Liver (tissue), 3 donors: ENCODE data around the gene SMIM44.

ENCODE experiments used
- EGR1 ChIP-seq, 2 donors: IDR thresholded peaks; 2 replicates each; pipeline ENCODE4 v1.6.1; 2016 to 2018; ENCODE audit warnings: antibody characterized with exemption in 2 of 2, low read depth in 2 of 2
- FOXA1 ChIP-seq: IDR thresholded peaks from 2 replicates; pipeline ENCODE4 v1.6.1; 2016; ENCODE audit warnings: antibody characterized with exemption
- GABPA ChIP-seq, 2 donors: IDR thresholded peaks in 1 of 2; conservative IDR thresholded peaks in 1 of 2; 2 replicates each; pipeline ENCODE4 v1.6.1; 2016; ENCODE audit warnings: antibody characterized with exemption in 2 of 2, mild to moderate bottlenecking in 1 of 2, moderate library complexity in 1 of 2
- NR2F2 ChIP-seq: IDR thresholded peaks from 2 replicates; pipeline ENCODE4 v1.6.1; 2016; ENCODE audit warnings: antibody characterized with exemption
- RAD21 ChIP-seq, 2 donors: IDR thresholded peaks; 2 replicates each; pipeline ENCODE4 v1.6.1; 2016; ENCODE audit warnings: antibody characterized with exemption in 2 of 2, mild to moderate bottlenecking in 2 of 2
- RXRA ChIP-seq, 2 donors: IDR thresholded peaks; 2 replicates each; pipeline ENCODE4 v1.6.1; 2017 to 2018; ENCODE audit warnings: antibody characterized with exemption in 2 of 2, mild to moderate bottlenecking in 1 of 2
- SP1 ChIP-seq: IDR thresholded peaks from 2 replicates; pipeline ENCODE4 v1.6.1; 2018; ENCODE audit warnings: antibody characterized with exemption, mild to moderate bottlenecking
- TAF1 ChIP-seq: conservative IDR thresholded peaks from 2 replicates; pipeline ENCODE4 v1.6.1; 2016; ENCODE audit warnings: antibody characterized with exemption, mild to moderate bottlenecking
- TF ChIP-seq, protein P1 (sequence below): fragments of 150-350 bp; IDR thresholded peaks from 2 replicates; pipeline ENCODE4 v1.5.1; 2017; ENCODE audit warnings: improper control_type of control experiment, low read depth, low read length; ENCODE audit not compliant: missing input control
- TF ChIP-seq, protein P2 (sequence below): IDR thresholded peaks from 2 replicates; pipeline ENCODE4 v1.6.1; 2016; ENCODE audit warnings: antibody characterized with exemption, mild to moderate bottlenecking
- TF ChIP-seq, protein P3 (sequence below): IDR thresholded peaks from 2 replicates; pipeline ENCODE4 v1.6.1; 2016; ENCODE audit warnings: antibody characterized with exemption
- TF ChIP-seq, protein P4 (sequence below): IDR thresholded peaks from 2 replicates; pipeline ENCODE4 v1.6.1; 2016; ENCODE audit warnings: antibody characterized with exemption
- donor health status: healthy.
- donor health status: healthy.

DNA sequence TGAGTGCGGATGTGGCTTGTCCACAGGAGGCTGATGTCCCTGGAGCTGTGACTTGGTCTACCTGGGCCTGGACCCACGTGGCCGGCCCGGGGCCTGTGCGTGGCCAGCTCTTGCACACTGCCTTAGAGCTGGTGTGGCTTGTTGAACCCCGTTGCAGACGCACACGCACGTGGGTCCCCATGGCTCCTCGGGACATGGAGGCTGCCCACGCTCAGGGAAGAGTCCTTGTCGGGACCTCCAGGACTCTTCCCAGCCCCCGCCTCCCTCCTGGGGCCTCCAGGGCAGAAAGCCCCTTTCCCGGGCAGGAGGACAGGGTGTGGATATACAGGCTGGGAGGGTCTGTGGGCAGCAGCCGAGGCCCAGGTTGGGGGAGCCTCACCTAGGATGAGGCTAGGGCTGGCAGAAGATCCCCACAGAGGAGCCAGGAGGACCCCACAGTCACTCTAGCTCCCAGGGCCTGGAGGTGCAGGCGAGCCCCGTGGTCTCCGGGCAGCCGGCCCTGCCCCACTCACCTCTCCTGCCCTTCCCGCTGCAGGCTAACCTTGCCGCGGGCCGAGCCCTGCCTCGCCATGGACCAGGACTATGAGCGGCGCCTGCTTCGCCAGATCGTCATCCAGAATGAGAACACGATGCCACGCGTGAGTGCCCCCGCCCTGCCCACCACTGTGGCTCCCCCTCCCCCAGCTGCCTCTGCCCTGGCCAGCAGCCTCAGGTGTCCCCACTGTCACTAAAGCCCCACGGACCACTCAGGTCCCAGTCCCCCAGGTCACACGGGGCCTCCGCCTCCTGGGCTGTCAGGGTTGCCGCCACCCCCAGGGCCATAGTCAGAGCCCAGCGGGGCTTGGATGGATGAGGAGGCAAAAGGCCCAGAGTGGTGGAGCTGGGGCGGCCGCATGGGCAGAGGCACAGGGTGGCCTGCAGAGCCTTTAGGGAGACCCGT lies 39.5 kb upstream of the SMIM44 start:
- TF ChIP-seq, protein P1, sequence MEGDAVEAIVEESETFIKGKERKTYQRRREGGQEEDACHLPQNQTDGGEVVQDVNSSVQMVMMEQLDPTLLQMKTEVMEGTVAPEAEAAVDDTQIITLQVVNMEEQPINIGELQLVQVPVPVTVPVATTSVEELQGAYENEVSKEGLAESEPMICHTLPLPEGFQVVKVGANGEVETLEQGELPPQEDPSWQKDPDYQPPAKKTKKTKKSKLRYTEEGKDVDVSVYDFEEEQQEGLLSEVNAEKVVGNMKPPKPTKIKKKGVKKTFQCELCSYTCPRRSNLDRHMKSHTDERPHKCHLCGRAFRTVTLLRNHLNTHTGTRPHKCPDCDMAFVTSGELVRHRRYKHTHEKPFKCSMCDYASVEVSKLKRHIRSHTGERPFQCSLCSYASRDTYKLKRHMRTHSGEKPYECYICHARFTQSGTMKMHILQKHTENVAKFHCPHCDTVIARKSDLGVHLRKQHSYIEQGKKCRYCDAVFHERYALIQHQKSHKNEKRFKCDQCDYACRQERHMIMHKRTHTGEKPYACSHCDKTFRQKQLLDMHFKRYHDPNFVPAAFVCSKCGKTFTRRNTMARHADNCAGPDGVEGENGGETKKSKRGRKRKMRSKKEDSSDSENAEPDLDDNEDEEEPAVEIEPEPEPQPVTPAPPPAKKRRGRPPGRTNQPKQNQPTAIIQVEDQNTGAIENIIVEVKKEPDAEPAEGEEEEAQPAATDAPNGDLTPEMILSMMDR: no peak
- TF ChIP-seq RAD21 (IDR thresholded peaks at IDR 0.05) (no peak), GABPA (IDR thresholded peaks at IDR 0.05 in 1 of 2, conservative IDR thresholded peaks at IDR 0.05 in 1 of 2) (no peak), TAF1 (no peak), RXRA (IDR thresholded peaks at IDR 0.05) (no peak), SP1 (no peak), EGR1 (IDR thresholded peaks at IDR 0.05; ENCODE audit: low read depth in 2 of 2) (no peak), FOXA1 (no peak), NR2F2 (no peak)
- TF ChIP-seq, protein P2, sequence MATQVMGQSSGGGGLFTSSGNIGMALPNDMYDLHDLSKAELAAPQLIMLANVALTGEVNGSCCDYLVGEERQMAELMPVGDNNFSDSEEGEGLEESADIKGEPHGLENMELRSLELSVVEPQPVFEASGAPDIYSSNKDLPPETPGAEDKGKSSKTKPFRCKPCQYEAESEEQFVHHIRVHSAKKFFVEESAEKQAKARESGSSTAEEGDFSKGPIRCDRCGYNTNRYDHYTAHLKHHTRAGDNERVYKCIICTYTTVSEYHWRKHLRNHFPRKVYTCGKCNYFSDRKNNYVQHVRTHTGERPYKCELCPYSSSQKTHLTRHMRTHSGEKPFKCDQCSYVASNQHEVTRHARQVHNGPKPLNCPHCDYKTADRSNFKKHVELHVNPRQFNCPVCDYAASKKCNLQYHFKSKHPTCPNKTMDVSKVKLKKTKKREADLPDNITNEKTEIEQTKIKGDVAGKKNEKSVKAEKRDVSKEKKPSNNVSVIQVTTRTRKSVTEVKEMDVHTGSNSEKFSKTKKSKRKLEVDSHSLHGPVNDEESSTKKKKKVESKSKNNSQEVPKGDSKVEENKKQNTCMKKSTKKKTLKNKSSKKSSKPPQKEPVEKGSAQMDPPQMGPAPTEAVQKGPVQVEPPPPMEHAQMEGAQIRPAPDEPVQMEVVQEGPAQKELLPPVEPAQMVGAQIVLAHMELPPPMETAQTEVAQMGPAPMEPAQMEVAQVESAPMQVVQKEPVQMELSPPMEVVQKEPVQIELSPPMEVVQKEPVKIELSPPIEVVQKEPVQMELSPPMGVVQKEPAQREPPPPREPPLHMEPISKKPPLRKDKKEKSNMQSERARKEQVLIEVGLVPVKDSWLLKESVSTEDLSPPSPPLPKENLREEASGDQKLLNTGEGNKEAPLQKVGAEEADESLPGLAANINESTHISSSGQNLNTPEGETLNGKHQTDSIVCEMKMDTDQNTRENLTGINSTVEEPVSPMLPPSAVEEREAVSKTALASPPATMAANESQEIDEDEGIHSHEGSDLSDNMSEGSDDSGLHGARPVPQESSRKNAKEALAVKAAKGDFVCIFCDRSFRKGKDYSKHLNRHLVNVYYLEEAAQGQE: no peak
- TF ChIP-seq, protein P3, sequence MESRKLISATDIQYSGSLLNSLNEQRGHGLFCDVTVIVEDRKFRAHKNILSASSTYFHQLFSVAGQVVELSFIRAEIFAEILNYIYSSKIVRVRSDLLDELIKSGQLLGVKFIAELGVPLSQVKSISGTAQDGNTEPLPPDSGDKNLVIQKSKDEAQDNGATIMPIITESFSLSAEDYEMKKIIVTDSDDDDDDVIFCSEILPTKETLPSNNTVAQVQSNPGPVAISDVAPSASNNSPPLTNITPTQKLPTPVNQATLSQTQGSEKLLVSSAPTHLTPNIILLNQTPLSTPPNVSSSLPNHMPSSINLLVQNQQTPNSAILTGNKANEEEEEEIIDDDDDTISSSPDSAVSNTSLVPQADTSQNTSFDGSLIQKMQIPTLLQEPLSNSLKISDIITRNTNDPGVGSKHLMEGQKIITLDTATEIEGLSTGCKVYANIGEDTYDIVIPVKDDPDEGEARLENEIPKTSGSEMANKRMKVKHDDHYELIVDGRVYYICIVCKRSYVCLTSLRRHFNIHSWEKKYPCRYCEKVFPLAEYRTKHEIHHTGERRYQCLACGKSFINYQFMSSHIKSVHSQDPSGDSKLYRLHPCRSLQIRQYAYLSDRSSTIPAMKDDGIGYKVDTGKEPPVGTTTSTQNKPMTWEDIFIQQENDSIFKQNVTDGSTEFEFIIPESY: no peak
- TF ChIP-seq, protein P4, sequence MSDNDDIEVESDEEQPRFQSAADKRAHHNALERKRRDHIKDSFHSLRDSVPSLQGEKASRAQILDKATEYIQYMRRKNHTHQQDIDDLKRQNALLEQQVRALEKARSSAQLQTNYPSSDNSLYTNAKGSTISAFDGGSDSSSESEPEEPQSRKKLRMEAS: no peak
